AG09309 (cell line): ENCODE data around the gene CASKIN1.
"Not testable (repeated sequence)": the region's sequence is repeated elsewhere in the genome, so short reads cannot be mapped to it uniquely, and the experiment has no call there.

ENCODE experiments used
- DNase-seq: peaks from one replicate; pipeline ENCODE4 v3.0.0-alpha.2; 2010; ENCODE audit warnings: low read depth
- H3K4me3 ChIP-seq: 2 replicates; pipeline ENCODE4 v1.5.1; 2011; ENCODE audit warnings: mild to moderate bottlenecking, low read depth, low read length, moderate library complexity; ENCODE audit not compliant: control insufficient read depth
- TF ChIP-seq, protein P1 (sequence below): IDR thresholded peaks from 2 replicates; pipeline ENCODE4 v1.5.1; 2011; ENCODE audit warnings: mild to moderate bottlenecking, low read depth, low read length, inconsistent platforms; ENCODE audit not compliant: insufficient read depth, control insufficient read depth; ENCODE audit errors: missing control alignments

The CASKIN1 gene

DNA sequence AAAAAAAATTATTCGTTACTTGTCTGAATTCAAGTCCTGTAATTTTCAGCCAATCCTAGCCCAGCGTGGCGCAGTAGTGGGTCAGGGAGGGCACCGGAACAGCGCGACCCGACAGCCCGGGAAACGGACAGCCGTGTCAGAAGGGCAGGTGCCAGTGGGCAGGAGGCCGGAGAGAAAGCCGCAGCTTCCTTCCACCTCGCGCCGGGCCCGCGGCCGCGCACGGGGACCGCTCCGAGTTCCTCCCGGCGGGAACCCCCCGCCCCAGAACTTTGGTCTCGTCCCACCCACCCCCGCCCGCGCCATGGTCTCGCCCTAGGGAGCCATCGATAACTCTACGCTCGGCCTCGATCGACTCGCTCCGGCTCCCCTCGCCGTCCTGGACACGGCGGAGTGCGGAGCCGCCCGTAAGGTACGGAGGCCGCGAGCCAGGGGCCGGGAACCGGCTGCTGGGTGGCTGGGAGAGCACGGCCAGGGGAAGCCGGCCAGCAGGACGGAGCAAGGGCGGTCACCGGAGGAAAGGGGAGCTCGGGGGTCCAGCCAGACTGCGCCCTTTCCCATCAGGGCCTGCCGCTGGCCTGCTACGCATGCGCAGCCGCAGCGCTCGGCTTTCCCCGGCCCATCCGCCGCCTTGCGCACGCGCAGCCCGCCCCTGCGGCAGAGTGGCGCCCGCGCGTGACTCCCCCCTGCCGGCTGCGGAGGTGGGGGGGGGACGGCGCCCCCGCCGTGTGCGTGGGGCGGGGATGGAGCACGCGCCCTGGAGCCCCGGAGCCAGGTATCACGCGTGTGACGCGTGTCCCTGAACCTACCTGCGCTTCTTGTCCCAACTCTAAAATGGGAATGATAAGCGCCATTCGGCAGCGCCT is 8.9 kb upstream of the CASKIN1 start, which contains the start of gene MLST8:
Gene MLST8, plus strand, starts transcription at position 351 of the 863 bp plus-strand sequence. CDS start 632 bp downstream, outside the sequence.
- TF ChIP-seq, protein P1, sequence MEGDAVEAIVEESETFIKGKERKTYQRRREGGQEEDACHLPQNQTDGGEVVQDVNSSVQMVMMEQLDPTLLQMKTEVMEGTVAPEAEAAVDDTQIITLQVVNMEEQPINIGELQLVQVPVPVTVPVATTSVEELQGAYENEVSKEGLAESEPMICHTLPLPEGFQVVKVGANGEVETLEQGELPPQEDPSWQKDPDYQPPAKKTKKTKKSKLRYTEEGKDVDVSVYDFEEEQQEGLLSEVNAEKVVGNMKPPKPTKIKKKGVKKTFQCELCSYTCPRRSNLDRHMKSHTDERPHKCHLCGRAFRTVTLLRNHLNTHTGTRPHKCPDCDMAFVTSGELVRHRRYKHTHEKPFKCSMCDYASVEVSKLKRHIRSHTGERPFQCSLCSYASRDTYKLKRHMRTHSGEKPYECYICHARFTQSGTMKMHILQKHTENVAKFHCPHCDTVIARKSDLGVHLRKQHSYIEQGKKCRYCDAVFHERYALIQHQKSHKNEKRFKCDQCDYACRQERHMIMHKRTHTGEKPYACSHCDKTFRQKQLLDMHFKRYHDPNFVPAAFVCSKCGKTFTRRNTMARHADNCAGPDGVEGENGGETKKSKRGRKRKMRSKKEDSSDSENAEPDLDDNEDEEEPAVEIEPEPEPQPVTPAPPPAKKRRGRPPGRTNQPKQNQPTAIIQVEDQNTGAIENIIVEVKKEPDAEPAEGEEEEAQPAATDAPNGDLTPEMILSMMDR: no peak
- DNase-seq: peak; percentile 33
- peak within 1 kb of the TSS; percentile 76 for H3K4me3 ChIP-seq

DNA sequence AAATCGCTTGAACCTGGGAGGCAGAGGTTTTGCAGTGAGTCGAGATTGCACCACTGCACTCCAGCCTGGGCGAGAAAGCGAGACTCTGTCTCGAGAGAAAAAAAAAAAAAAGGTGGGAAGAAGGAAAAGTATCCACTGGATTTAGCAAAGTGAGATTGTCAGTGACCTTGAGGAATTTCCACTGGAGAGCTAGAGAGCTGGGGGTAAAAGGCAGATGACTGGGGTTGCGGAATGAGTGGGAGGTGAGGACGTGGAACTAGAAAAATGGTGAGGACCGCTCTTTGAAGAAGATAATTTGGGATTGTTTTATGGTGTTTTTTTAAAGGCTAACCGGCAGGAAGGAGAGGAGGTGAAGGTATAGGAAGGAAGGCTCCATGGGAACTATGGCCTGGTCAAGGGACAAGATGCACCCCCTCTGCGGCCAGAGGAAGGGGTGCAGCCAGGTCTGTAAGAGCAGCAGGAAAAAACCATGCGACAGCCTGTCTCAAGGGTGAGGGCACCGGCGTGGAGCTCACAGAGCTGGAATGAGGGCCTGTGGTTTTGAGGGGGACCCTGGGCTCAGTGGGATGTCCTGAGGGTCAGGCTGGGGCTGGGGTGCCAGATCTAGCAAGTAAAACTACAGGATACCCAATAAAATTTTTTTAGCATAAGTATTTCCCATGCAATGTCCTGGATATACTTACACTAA is 8.2 kb upstream of the CASKIN1 start:
- peak overlapping the region; percentile 76 for H3K4me3 ChIP-seq
- no peak for DNase-seq
- TF ChIP-seq, protein P1: no peak

DNA sequence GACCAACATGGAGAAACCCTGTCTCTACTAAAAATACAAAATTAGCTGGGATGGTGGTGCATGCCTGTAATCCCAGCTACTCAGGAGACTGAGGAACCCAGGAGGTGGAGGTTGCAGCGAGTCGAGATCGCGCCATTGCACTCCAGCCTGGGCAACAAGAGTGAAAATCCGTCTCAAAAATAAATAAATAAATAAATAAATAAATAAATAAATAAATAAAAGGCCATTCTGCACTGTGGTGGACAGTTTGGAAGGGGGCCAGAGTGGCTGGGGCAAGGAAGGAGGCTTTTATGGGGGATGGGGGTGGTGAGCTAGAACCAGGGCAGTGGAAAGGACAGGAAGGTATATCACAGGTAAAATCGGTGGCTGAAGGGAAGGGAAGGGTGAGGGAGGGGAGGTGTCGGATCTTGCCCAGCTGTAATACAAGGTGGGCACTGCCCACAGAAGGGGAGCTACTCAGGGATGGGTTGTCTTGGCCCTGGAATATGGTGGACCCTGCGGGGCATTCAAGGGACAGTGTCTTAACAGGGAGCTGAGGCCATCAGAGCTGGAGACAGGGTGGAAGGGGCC is 6.8 kb upstream of the CASKIN1 start:
- not testable (repeated sequence) for DNase-seq, H3K4me3 ChIP-seq

DNA sequence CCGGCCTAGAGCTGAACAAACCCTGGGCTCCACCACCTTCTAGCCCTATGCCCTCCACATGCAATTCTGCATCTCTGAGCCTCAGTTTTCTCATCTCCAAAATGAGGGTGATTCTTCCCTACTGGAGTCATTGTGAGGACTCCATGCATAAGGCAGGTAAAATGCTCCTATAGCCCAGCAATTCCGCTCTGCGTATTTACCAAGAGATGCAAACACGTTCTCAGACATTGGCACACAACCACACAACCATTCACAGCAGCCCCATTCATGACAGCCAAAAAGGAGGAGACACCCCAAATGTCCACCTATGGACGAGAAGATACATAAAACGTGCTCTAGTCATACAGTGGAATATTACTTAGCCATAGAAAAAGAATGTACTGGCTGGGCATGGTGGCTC is 3.9 kb upstream of the CASKIN1 start:
- TF ChIP-seq, protein P1: no peak
- no peak for DNase-seq
- H3K4me3 ChIP-seq: no peak overlapping the region

DNA sequence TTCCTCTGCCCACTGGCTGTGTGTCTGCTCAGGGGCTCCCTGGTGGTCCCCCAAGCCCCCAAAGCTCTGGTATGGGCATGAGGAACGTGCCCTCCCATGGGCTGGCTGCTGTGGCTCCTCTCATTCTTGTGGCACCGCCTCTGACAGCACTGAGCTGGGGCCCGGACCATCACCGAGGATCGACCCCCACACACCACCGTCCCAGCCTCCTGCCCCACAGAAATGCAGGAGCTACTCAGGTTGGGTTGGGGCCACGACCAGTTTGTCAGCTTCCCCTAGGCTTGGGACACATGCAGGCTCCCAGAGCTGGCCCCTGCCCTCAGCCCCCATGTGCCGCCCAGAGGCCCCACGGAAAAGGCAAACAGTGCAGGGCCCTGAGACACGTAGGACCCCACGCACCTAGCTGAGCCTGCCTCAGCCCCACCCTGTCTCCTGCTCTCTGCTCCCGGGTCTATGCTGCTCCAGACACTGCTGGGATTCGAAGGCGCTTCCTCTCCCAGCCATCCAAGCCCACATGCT is 3.3 kb upstream of the CASKIN1 start:
- DNase-seq: no peak
- TF ChIP-seq, protein P1: no peak
- no peak overlapping the region for H3K4me3 ChIP-seq

DNA sequence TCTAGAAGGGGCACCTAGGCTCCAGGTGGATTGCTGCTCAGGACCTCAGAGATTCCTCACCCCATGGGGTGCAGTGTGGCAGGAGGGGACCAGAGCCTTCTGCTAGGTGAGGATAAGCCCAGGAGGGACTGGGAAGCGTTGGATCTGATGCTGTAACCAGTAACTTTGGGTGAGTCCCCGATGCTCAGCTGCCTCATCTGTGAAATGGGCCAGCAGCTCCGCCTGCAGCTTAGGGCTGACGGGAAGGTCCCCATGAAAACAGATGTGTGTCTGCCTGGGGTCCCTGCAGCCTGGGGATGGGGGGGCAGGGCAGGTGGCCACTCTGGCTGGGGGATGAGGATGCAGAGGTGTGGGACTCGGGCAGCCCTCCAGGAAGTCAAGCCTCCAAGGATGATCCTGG is 2.7 kb upstream of the CASKIN1 start:
- no peak for DNase-seq
- no peak overlapping the region for H3K4me3 ChIP-seq
- TF ChIP-seq, protein P1: no peak
